Esophagus squamous epithelium (tissue), 5 donors: ENCODE data around the gene INAFM1. TPM values are rescaled to one million over a fixed set of nuclear protein-coding genes. Genes with fewer than 3 reads are reported as not detected.

Experiments
- DNase-seq: peaks from one replicate; lab custom pipeline; 2025; lab: John Stamatoyannopoulos, UW
- H3K27ac ChIP-seq, 4 donors: fragments of 200-600 bp; sonication (generic); one replicate each; pipeline ENCODE4 v1.5.1; 2016 to 2019; ENCODE audit warnings: mild to moderate bottlenecking in 1 of 4
- H3K27me3 ChIP-seq, 4 donors: fragments of 200-600 bp; sonication (generic); 1 replicate in 3 of 4; 2 replicates in 1 of 4; pipeline versions ENCODE4 v1.5.1 to v1.6.0; 2017 to 2021; ENCODE audit warnings: antibody characterized with exemption in 1 of 4
- H3K36me3 ChIP-seq, 3 donors: fragments of 200-600 bp; sonication (generic); one replicate each; pipeline ENCODE4 v1.5.1; 2016 to 2019
- H3K4me1 ChIP-seq, 3 donors: fragments of 200-600 bp; sonication (generic); one replicate each; pipeline ENCODE4 v1.5.1; 2017 to 2019
- H3K4me3 ChIP-seq, 4 donors: fragments of 200-600 bp; sonication (generic); 1 replicate in 3 of 4; 2 replicates in 1 of 4; pipeline ENCODE4 v1.5.1; 2016 to 2019; ENCODE audit warnings: mild to moderate bottlenecking in 2 of 4, moderate library complexity in 1 of 4
- H3K9me3 ChIP-seq, 3 donors: fragments of 200-600 bp; sonication (generic); one replicate each; pipeline ENCODE4 v1.5.1; 2016 to 2019
- POLR2A ChIP-seq, 4 donors: fragments of 450-650 bp; IDR thresholded peaks; one replicate each; pipeline ENCODE4 v1.6.1; 2017; ENCODE audit warnings: antibody characterized with exemption in 4 of 4, mild to moderate bottlenecking in 4 of 4, moderate library complexity in 3 of 4
- WGBS, 2 donors: methylation state at CpG; one replicate each; pipeline ENCODE4 v1.1.5; 2018; 5-methylcytosine and 5-hydroxymethylcytosine counted together
- intact Hi-C: fragments of 100-400 bp; cut with DNase I; formaldehyde crosslinking; loops from one replicate; pipeline ENCODE4 v1.15.0; 2022
- total RNA-seq, 4 donors: library from RNA; depleted of rRNA; stranded (reverse); fragments of >200 nt; gene quantifications; one replicate each; pipeline ENCODE4 v1.1.0, GENCODE V29; 2016
- TF ChIP-seq, protein P1 (sequence below), 6 experiments: fragments of 450-650 bp in 4 of 6; fragments of 200-600 bp in 2 of 6; sonication (generic) in 2 of 6; IDR thresholded peaks; one replicate each; pipeline ENCODE4 v1.5.1; 2016 to 2019; ENCODE audit warnings: antibody characterized with exemption in 6 of 6, mild to moderate bottlenecking in 4 of 6, moderate library complexity in 4 of 6
- donor health status: DM: yes; HTN: yes; CAD: no.

The INAFM1 gene
- total RNA-seq, 4 donors from 2014 or later: 1.4 to 8.2 (median 3.5) TPM

DNA sequence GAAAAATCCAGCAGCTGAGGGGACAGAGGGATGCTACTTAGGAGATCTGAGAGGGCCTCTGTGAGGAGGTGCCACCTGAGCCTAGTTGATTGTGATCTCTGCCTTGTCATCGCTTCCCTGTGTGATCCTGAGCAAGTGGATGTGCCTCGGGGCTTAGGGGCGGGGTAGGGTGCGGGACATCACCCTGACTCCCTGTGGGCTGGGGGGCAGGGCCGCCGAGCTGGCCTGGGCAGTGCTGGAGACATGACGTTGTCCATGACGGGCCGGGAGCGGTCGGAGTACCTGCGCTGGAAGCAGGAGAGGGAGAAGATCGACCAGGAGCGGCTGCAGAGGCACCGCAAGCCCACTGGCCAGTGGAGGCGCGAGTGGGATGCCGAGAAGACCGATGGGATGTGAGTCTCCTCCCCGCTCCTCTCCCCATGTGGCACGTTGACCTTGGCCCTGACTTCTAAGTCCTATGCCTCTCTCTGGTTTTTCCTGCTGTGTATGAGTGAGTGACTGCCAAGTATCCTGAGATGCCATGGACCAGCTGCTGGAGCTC lies 8.2 kb upstream of the INAFM1 start:
- Histone ChIP-seq H3K4me3 (no peak overlapping the region), H3K9me3 (no peaks in the 10 kb centered on the region), H3K4me1 (peaks cover 0 to 9% (median 0%) of the 10 kb centered on the region in 3 donors), H3K27me3 (no peaks in the 10 kb centered on the region), H3K27ac (no peak overlapping the region), H3K36me3 (peaks cover 23 to 98% (median 51%) of the 10 kb centered on the region in 3 donors)
- 86 to 88% methylated on average over 9 to 14 of the region's 21 CpGs for WGBS, 2 donors
- intact Hi-C loops: no loop called here
- DNase-seq: no peak
- TF ChIP-seq, protein P1, sequence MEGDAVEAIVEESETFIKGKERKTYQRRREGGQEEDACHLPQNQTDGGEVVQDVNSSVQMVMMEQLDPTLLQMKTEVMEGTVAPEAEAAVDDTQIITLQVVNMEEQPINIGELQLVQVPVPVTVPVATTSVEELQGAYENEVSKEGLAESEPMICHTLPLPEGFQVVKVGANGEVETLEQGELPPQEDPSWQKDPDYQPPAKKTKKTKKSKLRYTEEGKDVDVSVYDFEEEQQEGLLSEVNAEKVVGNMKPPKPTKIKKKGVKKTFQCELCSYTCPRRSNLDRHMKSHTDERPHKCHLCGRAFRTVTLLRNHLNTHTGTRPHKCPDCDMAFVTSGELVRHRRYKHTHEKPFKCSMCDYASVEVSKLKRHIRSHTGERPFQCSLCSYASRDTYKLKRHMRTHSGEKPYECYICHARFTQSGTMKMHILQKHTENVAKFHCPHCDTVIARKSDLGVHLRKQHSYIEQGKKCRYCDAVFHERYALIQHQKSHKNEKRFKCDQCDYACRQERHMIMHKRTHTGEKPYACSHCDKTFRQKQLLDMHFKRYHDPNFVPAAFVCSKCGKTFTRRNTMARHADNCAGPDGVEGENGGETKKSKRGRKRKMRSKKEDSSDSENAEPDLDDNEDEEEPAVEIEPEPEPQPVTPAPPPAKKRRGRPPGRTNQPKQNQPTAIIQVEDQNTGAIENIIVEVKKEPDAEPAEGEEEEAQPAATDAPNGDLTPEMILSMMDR (IDR thresholded peaks at IDR 0.05): no peak

DNA sequence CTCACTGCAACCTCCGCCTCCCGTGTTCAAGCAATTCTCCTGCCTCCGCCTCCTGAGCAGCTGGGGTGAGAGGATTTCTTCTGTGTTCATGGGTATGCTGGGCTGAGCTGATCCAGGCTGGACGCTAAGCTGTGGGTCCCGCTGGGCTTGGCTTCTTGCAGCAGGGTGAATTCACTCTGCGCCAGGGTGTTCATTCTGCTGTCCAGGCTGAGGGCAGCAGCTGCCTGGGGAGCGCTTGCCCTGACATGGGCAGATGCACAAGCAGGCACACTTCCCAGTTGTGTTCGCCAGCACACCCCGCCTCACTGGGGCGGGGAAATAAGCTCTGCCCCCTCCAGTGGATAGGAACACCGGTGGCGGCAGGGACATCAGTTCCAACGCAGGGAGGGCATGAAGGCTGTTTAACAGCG lies 7.3 kb upstream of the INAFM1 start:
- Histone ChIP-seq H3K27ac (no peak overlapping the region), H3K9me3 (no peaks in the 10 kb centered on the region), H3K36me3 (peaks cover 23 to 96% (median 51%) of the 10 kb centered on the region in 3 donors), H3K4me1 (peaks cover 0 to 15% (median under 1%) of the 10 kb centered on the region in 3 donors), H3K4me3 (no peak overlapping the region), H3K27me3 (no peaks in the 10 kb centered on the region)
- TF ChIP-seq, protein P1 (IDR thresholded peaks at IDR 0.05): no peak
- no peak for TF ChIP-seq POLR2A (IDR thresholded peaks at IDR 0.05)
- intact Hi-C loops: no loop called here
- no peak for DNase-seq
- WGBS, 2 donors: 60 to 82% methylated on average over 6 to 14 of the region's 14 CpGs

DNA sequence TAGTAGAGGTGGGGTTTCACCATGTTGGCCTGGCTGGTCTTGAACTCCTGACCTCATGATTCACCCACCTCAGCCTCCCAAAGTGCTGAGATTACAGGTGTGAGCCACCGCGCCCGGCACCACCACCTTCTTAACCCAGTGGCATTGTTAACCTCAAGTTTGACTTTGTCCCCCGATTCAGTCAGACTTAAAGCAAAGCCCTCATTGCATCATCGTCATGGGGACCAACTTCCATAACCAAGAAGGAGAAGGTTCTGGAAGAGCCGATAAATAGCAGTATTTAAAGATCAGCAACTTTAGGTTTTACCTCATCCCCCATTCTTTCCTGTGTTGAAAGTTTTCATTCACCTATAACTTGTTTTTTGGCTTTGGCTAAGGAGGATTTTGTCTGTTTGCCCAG lies 6.7 kb upstream of the INAFM1 start:
- Histone ChIP-seq H3K4me3 (no peak overlapping the region), H3K27ac (no peak overlapping the region), H3K36me3 (peaks cover 23 to 89% (median 46%) of the 10 kb centered on the region in 3 donors), H3K27me3 (no peaks in the 10 kb centered on the region), H3K9me3 (no peaks in the 10 kb centered on the region), H3K4me1 (peaks cover 0 to 22% (median 7%) of the 10 kb centered on the region in 3 donors)
- 84 to 94% methylated on average over 6 of the region's 6 CpGs for WGBS, 2 donors
- intact Hi-C loops: no loop called here
- no peak for TF ChIP-seq POLR2A (IDR thresholded peaks at IDR 0.05)
- TF ChIP-seq, protein P1 (IDR thresholded peaks at IDR 0.05): no peak
- DNase-seq: no peak

DNA sequence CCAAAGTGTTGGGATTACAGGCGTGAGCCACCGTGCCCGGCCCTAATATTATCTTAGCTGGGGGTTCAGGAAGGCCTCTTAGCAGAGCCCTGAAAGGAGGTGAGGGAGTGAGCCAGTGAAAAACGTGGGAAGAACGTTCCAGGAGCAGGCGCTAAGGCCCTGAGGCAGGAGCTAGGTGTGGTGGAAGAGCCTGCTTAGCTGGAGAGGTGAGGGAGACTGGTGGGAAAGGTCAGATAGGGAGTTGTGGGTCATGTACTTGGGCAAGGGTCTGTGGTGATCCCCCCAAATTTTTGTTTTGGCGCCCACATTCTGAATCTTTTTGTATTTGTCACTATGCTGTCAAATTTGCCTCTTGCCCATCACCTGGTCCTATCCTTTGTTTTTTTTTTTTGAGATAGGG lies 5.1 kb upstream of the INAFM1 start:
- Histone ChIP-seq H3K36me3 (peaks cover 20 to 74% (median 42%) of the 10 kb centered on the region in 3 donors), H3K4me1 (peaks cover 0 to 29% (median 9%) of the 10 kb centered on the region in 3 donors), H3K27me3 (no peaks in the 10 kb centered on the region), H3K27ac (no peak overlapping the region), H3K4me3 (no peak overlapping the region), H3K9me3 (no peaks in the 10 kb centered on the region)
- TF ChIP-seq, protein P1 (IDR thresholded peaks at IDR 0.05): no peak
- TF ChIP-seq POLR2A (IDR thresholded peaks at IDR 0.05): no peak
- DNase-seq: no peak
- intact Hi-C loops: no loop called here
- 65 to 83% methylated on average over 4 to 6 of the region's 7 CpGs for WGBS, 2 donors

DNA sequence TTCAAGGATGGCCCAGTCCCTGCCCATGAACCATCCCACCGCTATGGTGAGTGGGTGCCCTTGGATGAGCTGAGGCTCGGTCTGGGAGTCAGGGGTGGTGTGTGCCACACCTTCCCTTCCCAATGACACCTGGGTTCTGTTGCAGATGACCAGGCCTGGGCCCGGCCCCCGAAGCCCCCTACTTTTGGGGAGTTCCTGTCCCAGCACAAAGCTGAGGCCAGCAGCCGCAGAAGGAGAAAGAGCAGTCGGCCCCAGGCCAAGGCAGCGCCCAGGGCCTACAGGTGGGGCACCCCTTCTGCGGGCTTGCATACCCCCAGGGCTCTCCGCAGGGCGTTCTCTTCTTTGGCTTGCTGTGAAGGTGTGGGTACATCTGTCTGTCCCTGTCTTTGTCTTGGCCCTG lies 4.3 kb upstream of the INAFM1 start:
- no peak for TF ChIP-seq POLR2A (IDR thresholded peaks at IDR 0.05)
- TF ChIP-seq, protein P1 (IDR thresholded peaks at IDR 0.05): no peak
- no peak for DNase-seq

More for the DNA sequence above, 4.3 kb upstream of the INAFM1 start:
- Histone ChIP-seq H3K9me3 (no peaks in the 10 kb centered on the region), H3K4me1 (peaks cover 3 to 36% (median 15%) of the 10 kb centered on the region in 3 donors), H3K27ac (no peak overlapping the region), H3K36me3 (peaks cover 12 to 65% (median 34%) of the 10 kb centered on the region in 3 donors), H3K4me3 (no peak overlapping the region), H3K27me3 (no peaks in the 10 kb centered on the region)
- intact Hi-C loops: no loop called here
- 82% methylated on average over 2 of the region's 10 CpGs; no CpG with 5 or more reads in 1 of the 2 donors for WGBS, 2 donors
